Pancreas (tissue), 10 donors: ENCODE data around the gene PHLDB1. TPM values are rescaled to one million over a fixed set of nuclear protein-coding genes. Genes with fewer than 3 reads are reported as not detected.

Experiments used
- ATAC-seq, 4 donors: fragments of 200-7000 bp; cut with Tn5 transposase; one replicate each; pipeline versions ENCODE4 v1.8.0 to v1.9.1; 2020; ENCODE audit warnings: mild to moderate bottlenecking in 4 of 4, moderate library complexity in 4 of 4
- DNase-seq, 6 donors: peaks; one replicate each; pipeline ENCODE4 v3.0.0-alpha.2; 2020
- FAIRE-seq: peaks from 2 replicates; lab custom pipeline; 2012; peaks lifted over from hg19 to GRCh38; lab: Jason Lieb, UNC
- H3K27ac ChIP-seq, 4 donors: fragments of 200-600 bp; sonication (generic); 1 replicate in 3 of 4; 2 replicates in 1 of 4; pipeline versions ENCODE4 v1.5.0 to v1.8.0; 2020
- H3K27me3 ChIP-seq, 4 donors: fragments of 200-600 bp; one replicate each; pipeline ENCODE4 v1.8.0; 2021
- H3K36me3 ChIP-seq, 3 donors: fragments of 200-600 bp; sonication (generic) in 1 of 3; one replicate each; pipeline versions ENCODE4 v1.5.0 to v1.8.0; 2020 to 2021
- H3K4me1 ChIP-seq, 3 donors: fragments of 200-600 bp; one replicate each; pipeline ENCODE4 v1.8.0; 2021
- H3K4me3 ChIP-seq, 4 donors: fragments of 200-600 bp; sonication (generic) in 2 of 4; one replicate each; pipeline versions ENCODE4 v1.5.0 to v1.8.0; 2020 to 2021
- H3K9me3 ChIP-seq, 4 donors: fragments of 200-600 bp; one replicate each; pipeline ENCODE4 v1.8.0; 2021
- CTCF ChIP-seq, 4 donors: fragments of 200-600 bp; sonication (generic) in 3 of 4; IDR thresholded peaks; one replicate each; pipeline versions ENCODE4 v1.5.0 to v1.8.0; 2021; ENCODE audit warnings: antibody characterized with exemption in 4 of 4
- WGBS, 2 donors: extraction: QIAGEN DNeasy Blood & Tissue Kit; methylation state at CpG; one replicate each; pipeline ENCODE4 v1.1.7; 2013; 5-methylcytosine and 5-hydroxymethylcytosine counted together
- intact Hi-C, 3 donors: fragments of 100-400 bp; cut with DNase I; formaldehyde crosslinking; loops; one replicate each; pipeline versions ENCODE4 v1.11.1 to v1.14.2; 2022
- polyA plus RNA-seq, 2 donors: library from polyadenylated mRNA; stranded (reverse); fragments of 200-250 nt; gene quantifications; one replicate each; pipeline ENCODE4 v1.2.3, GENCODE V29; 2013
- total RNA-seq, 6 donors: library from RNA; stranded (reverse); fragmentation: NEBNext Ultra II Directional in 4 of 6; extraction: Animal tissue kit (Norgen Biotek cat#: 25700) in 4 of 6; gene quantifications; one replicate each; pipeline versions ENCODE4 v1.2.1 to v1.2.4, GENCODE V29; 2021 to 2023
- donor health status: healthy with polysubstance abuse.
- donor health status: DM: no; HTN: no; CAD: no; lungs with moderate emphysema.
- donor health status: DM: no; HTN: no; CAD: no.
- donor health status: control.
- donor health status: control.
- donor health status: Bipolar disorder and iron deficiency.
- donor health status: DM: yes; HTN: yes; CAD: no.
- donor health status: DM: no; HTN: no; CAD: no.
- donor health status: DM: no; HTN: no; CAD: no.
- donor health status: DM: yes; HTN: yes; CAD: no.

The PHLDB1 gene
- total and polyA plus RNA-seq, 8 donors = 29.3 to 153 (median 48.0) TPM

GRCh38 chr11:118651820-118652219, 44.4 kb downstream of the PHLDB1 start:
- Histone ChIP-seq H3K4me3 (no peak overlapping the region), H3K9me3 (no peaks in the 10 kb centered on the region), H3K27me3 (no peaks in the 10 kb centered on the region), H3K27ac (no peak overlapping the region), H3K36me3 (peaks cover 0 to 41% (median 0%) of the 10 kb centered on the region in 3 donors), H3K4me1 (no peaks in the 10 kb centered on the region)
- 88 to 94% methylated on average over 3 of the region's 3 CpGs for WGBS, 2 donors
- no peak for TF ChIP-seq CTCF (IDR thresholded peaks at IDR 0.05)
- intact Hi-C loops = no loop called here
- DNase-seq (no peak), FAIRE-seq (no peak), ATAC-seq (no peak)

- H3K27ac ChIP-seq = no peak overlapping the region
- 71 to 72% methylated on average over 4 of the region's 4 CpGs for WGBS, 2 donors
- H3K27me3 ChIP-seq = no peaks in the 10 kb centered on the region
- DNase-seq (no peak), FAIRE-seq (no peak), ATAC-seq (no peak)
- TF ChIP-seq CTCF (IDR thresholded peaks at IDR 0.05) = no peak
- no peak overlapping the region for H3K4me3 ChIP-seq
- H3K9me3 ChIP-seq = no peaks in the 10 kb centered on the region
- H3K36me3 ChIP-seq = peaks cover 0 to 45% (median 0%) of the 10 kb centered on the region in 3 donors
- H3K4me1 ChIP-seq = no peaks in the 10 kb centered on the region
- intact Hi-C loops = no loop called here
Measured at GRCh38 chr11:118652681-118653181, 45.3 kb downstream of the PHLDB1 start.

- WGBS, 2 donors = 88 to 92% methylated on average over 7 to 8 of the region's 8 CpGs
- intact Hi-C loops = no loop called here
- no peak for TF ChIP-seq CTCF (IDR thresholded peaks at IDR 0.05)
- FAIRE-seq (no peak), ATAC-seq (no peak), DNase-seq (no peak)
- Histone ChIP-seq H3K9me3 (no peaks in the 10 kb centered on the region), H3K36me3 (peaks cover 0 to 42% (median 0%) of the 10 kb centered on the region in 3 donors), H3K27ac (no peak overlapping the region), H3K4me3 (no peak overlapping the region), H3K4me1 (no peaks in the 10 kb centered on the region), H3K27me3 (no peaks in the 10 kb centered on the region)
Measured at GRCh38 chr11:118653684-118654390, 46.4 kb downstream of the PHLDB1 start.

GRCh38 chr11:118655486-118656190, 48.2 kb downstream of the PHLDB1 start:
- no peaks in the 10 kb centered on the region for H3K27me3 ChIP-seq
- DNase-seq = no peak
- intact Hi-C loops = loop anchor here in 1 of 3 donors (5.0 kb wide), 1 partner anchor 43 kb away; no protein-coding TSS in a partner anchor
- no peaks in the 10 kb centered on the region for H3K9me3 ChIP-seq
- no peak overlapping the region for H3K27ac ChIP-seq
- ATAC-seq = no peak
- no peak for TF ChIP-seq CTCF (IDR thresholded peaks at IDR 0.05)
- H3K4me1 ChIP-seq = peaks cover 0 to 3% (median 3%) of the 10 kb centered on the region in 3 donors
- H3K36me3 ChIP-seq = peaks cover 0 to 36% (median 0%) of the 10 kb centered on the region in 3 donors
- no peak for FAIRE-seq
- 88 to 89% methylated on average over 7 of the region's 7 CpGs for WGBS, 2 donors
- H3K4me3 ChIP-seq = no peak overlapping the region
